GM23338 (cell line): ENCODE data around the gene GGN. TPM values are rescaled to one million over a fixed set of nuclear protein-coding genes. Genes with fewer than 3 reads are reported as not detected.

Source experiments
- ATAC-seq: fragments of 200-7000 bp; cut with Tn5 transposase; 3 replicates; pipeline ENCODE4 v1.9.1; 2020
- DNase-seq: peaks from one replicate; pipeline ENCODE4 v3.0.0-alpha.2; 2015; ENCODE audit warnings: low spot score
- H2AFZ ChIP-seq: fragments of 200-600 bp; sonication (generic); 2 replicates; pipeline ENCODE4 v1.8.0; 2016; ENCODE audit warnings: antibody characterized with exemption, mild to moderate bottlenecking, moderate library complexity
- H3F3A ChIP-seq: fragments of 200-600 bp; sonication (generic); replicated peaks from 2 replicates; pipeline ENCODE4 v1.8.0; 2017; ENCODE audit warnings: antibody characterized with exemption, mixed run types, low read depth
- H3K27ac ChIP-seq: fragments of 200-600 bp; sonication (generic); 2 replicates; pipeline ENCODE4 v1.6.1; 2016; ENCODE audit warnings: low read depth
- H3K27me3 ChIP-seq: fragments of 200-600 bp; sonication (generic); 2 replicates; pipeline ENCODE4 v1.8.0; 2016; ENCODE audit warnings: mild to moderate bottlenecking, mixed run types, moderate library complexity; ENCODE audit not compliant: insufficient read depth
- H3K36me3 ChIP-seq: fragments of 200-600 bp; sonication (generic); 2 replicates; pipeline ENCODE4 v1.8.0; 2016; ENCODE audit warnings: mild to moderate bottlenecking; ENCODE audit not compliant: insufficient read depth
- H3K4me1 ChIP-seq: fragments of 200-600 bp; sonication (generic); 2 replicates; pipeline ENCODE4 v1.8.0; 2016; ENCODE audit warnings: mild to moderate bottlenecking, moderate library complexity; ENCODE audit not compliant: insufficient read depth
- H3K4me2 ChIP-seq: fragments of 200-600 bp; sonication (generic); 2 replicates; pipeline ENCODE4 v1.7.1; 2017; ENCODE audit warnings: mixed run types
- H3K4me3 ChIP-seq: fragments of 200-600 bp; sonication (generic); 2 replicates; pipeline ENCODE4 v1.6.1; 2016; ENCODE audit warnings: mixed run types
- H3K79me2 ChIP-seq: fragments of 200-600 bp; sonication (generic); replicated peaks from 2 replicates; pipeline ENCODE4 v1.8.0; 2017; ENCODE audit warnings: mild to moderate bottlenecking; ENCODE audit not compliant: insufficient read depth
- H3K9me2 ChIP-seq: fragments of 200-600 bp; sonication (generic); 2 replicates; pipeline ENCODE4 v1.8.0; 2017; ENCODE audit not compliant: insufficient read depth
- H4K20me1 ChIP-seq: fragments of 200-600 bp; sonication (generic); replicated peaks from 2 replicates; pipeline ENCODE4 v1.8.0; 2017; ENCODE audit warnings: mild to moderate bottlenecking; ENCODE audit not compliant: insufficient read depth
- H3K27ac Mint-ChIP-seq: 2 replicates; pipeline ENCODE4 v1.8.0; 2020; ENCODE audit warnings: inconsistent platforms, mild to moderate bottlenecking, moderate library complexity, mixed read lengths
- H3K27me3 Mint-ChIP-seq: 3 replicates; pipeline ENCODE4 v1.8.0; 2022; ENCODE audit warnings: low read depth, mild to moderate bottlenecking, moderate library complexity, mixed read lengths, inconsistent platforms; ENCODE audit not compliant: insufficient read depth, poor library complexity
- H3K36me3 Mint-ChIP-seq: 3 replicates; pipeline ENCODE4 v1.8.0; 2021; ENCODE audit warnings: low read depth, mild to moderate bottlenecking, inconsistent platforms, moderate library complexity, mixed read lengths
- H3K4me1 Mint-ChIP-seq: 3 replicates; pipeline ENCODE4 v1.8.0; 2020; ENCODE audit warnings: mild to moderate bottlenecking, inconsistent platforms, mixed read lengths
- H3K4me3 Mint-ChIP-seq: 3 replicates; pipeline ENCODE4 v1.8.0; 2021; ENCODE audit warnings: moderate library complexity, mild to moderate bottlenecking, inconsistent platforms, mixed read lengths
- H3K9me3 Mint-ChIP-seq: 3 replicates; pipeline ENCODE4 v1.8.0; 2020; ENCODE audit warnings: moderate library complexity, mild to moderate bottlenecking, inconsistent platforms, mixed read lengths
- CREB1 ChIP-seq: fragments of 250-450 bp; sonication (Bioruptor Pico); IDR thresholded peaks from 2 replicates; pipeline ENCODE4 v1.5.0; 2020; ENCODE audit warnings: low read depth, mild to moderate bottlenecking, moderate library complexity
- CTCF ChIP-seq, 2 experiments: fragments of 200-600 bp in 1 of 2; sonication (generic) in 1 of 2; conservative IDR thresholded peaks; 2 replicates each; pipeline versions ENCODE4 v1.5.1 to v1.6.1; 2016 to 2017; ENCODE audit warnings: antibody characterized with exemption in 2 of 2, low read depth in 2 of 2, mild to moderate bottlenecking in 2 of 2, moderate library complexity in 1 of 2
- EZH2 ChIP-seq: fragments of 200-600 bp; sonication (generic); IDR thresholded peaks from one replicate; pipeline ENCODE4 v1.8.0; 2017; ENCODE audit warnings: antibody characterized with exemption, mild to moderate bottlenecking, low read depth; ENCODE audit not compliant: unreplicated experiment
- NANOG ChIP-seq: IDR thresholded peaks from 2 replicates; pipeline ENCODE4 v1.6.1; 2016; ENCODE audit warnings: antibody characterized with exemption, borderline replicate concordance
- REST ChIP-seq: IDR thresholded peaks from one replicate; pipeline ENCODE4 v1.6.1; 2018; ENCODE audit warnings: antibody characterized with exemption; ENCODE audit not compliant: unreplicated experiment
- ZNF114 ChIP-seq: fragments of 250-450 bp; sonication (Bioruptor Pico); IDR thresholded peaks from 2 replicates; pipeline ENCODE4 v1.5.0; 2020; ENCODE audit warnings: mild to moderate bottlenecking, moderate library complexity
- ZNF331 ChIP-seq: fragments of 250-450 bp; sonication (Bioruptor Pico); IDR thresholded peaks from 2 replicates; pipeline ENCODE4 v1.5.0; 2020; ENCODE audit warnings: low read depth, mild to moderate bottlenecking, moderate library complexity
- polyA plus RNA-seq: library from polyadenylated mRNA; unstranded; fragments of >200 nt; fragmentation: Nextera tagmentation; extraction: Ambion mirVana; gene quantifications from 2 replicates; pipeline ENCODE4 v1.2.1, GENCODE V29; 2016
- total RNA-seq: library from RNA; depleted of rRNA; stranded (reverse); fragments of >200 nt; shearing (Covaris generic); gene quantifications from 2 replicates; pipeline ENCODE4 v1.2.3, GENCODE V29; 2014
- TF ChIP-seq, protein P1 (sequence below): IDR thresholded peaks from 2 replicates; pipeline ENCODE4 v1.6.1; 2016; ENCODE audit warnings: antibody characterized with exemption

The GGN gene
- total and polyA plus RNA-seq, 2 experiments from 2014 or later: 0.14 to 1.5 TPM

DNA sequence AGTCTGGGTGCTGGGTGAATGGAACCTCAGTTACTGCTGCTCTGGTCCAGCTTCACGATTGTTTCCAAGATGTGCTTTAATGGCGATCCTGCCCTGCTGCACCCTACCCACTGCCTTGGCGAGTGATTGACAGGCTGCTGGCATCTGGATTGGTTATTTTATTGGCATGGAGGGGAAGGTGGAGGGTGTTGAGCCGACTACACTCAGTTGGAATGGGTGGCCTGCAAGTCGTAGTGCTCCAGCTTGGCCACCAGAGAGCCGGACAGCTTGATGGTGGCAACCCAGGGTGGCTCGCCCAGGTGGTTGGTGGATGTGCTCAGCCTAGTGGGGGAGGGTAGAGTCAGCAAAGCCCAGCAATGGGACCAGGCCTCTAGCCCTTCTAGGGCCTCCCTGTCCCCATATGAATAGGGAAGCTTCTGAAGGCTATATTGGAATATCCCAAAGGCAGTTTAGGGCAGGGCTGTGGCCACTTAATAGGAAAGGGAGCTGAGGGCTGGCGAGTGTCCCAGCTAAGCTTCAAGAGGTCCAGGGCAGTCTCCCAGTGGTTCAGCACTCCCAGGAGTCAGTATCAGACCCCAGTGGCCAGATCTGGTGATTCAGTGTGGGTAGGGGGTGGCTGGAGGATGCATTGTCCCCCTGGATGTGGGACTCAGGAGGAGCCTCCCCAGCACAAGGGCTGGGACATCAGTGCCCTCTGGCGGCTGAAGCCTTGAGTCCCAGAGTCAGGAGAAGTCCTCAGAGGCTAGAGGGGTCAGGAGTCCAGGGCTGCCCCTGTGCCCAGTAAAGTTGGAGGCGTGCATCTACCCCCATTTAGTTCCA lies 3.4 kb downstream of the GGN start:
- Mint-ChIP-seq H3K4me3 (peak overlapping the region; percentile 6; the same call in 2 of the 3 replicates), H3K27me3 (peaks cover 36% of the 10 kb centered on the region), H3K27ac (peak overlapping the region; percentile 62), H3K36me3 (peaks cover 42% of the 10 kb centered on the region), H3K4me1 (peaks cover 16% of the 10 kb centered on the region), H3K9me3 (no peaks in the 10 kb centered on the region; the same call in 2 of the 3 replicates)
- Histone ChIP-seq H4K20me1 (peaks cover 7% of the 10 kb centered on the region), H3F3A (peaks cover 15% of the 10 kb centered on the region), H3K36me3 (peaks cover 7% of the 10 kb centered on the region), H3K4me2 (peak overlapping the region; percentile 95), H3K79me2 (no peaks in the 10 kb centered on the region), H3K27ac (0 out of 2 replicates have a peak overlapping the region, but pooled peaks have one; percentile 76), H3K4me3 (no peak overlapping the region), H2AFZ (no peak overlapping the region), H3K9me2 (no peaks in the 10 kb centered on the region), H3K4me1 (peaks cover 3% of the 10 kb centered on the region), H3K27me3 (peaks cover 24% of the 10 kb centered on the region)
- ATAC-seq (peak; percentile 20), DNase-seq (peak; percentile 87)
- TF ChIP-seq ZNF114 (CRISPR knock-in tag) (no peak), CREB1 (no peak), CTCF (conservative IDR thresholded peaks at IDR 0.05; ENCODE audit: low read depth in 2 of 2) (peak; percentile 69 to 89)

DNA sequence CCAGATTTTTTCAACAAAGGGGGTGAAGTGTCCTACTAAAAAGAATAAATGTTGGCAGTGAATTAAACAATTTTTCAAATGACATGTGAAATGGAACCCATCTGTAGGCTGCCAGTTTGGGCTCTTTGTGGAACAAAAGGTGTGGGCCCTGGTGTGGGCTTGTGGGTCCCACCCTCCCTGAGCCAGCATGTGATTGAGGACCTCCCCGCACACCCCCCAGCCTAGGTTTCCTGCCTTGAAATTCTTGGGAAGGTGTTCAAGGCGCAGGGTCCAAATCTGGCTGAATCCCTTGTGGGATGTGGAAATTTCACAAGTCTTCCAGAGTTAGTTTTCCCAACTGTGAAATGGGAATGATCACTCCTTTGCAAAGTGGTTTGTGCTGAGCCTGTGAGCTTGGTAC lies 4.1 kb downstream of the GGN start:
- H4K20me1 ChIP-seq: peaks cover 8% of the 10 kb centered on the region
- Mint-ChIP-seq H3K4me3 (no peak overlapping the region), H3K27ac (no peak overlapping the region), H3K4me1 (peaks cover 16% of the 10 kb centered on the region), H3K36me3 (peaks cover 48% of the 10 kb centered on the region), H3K27me3 (peaks cover 33% of the 10 kb centered on the region), H3K9me3 (no peaks in the 10 kb centered on the region; the same call in 2 of the 3 replicates)
- no peak overlapping the region for H2AFZ ChIP-seq
- H3K9me2 ChIP-seq: no peaks in the 10 kb centered on the region
- peaks cover 11% of the 10 kb centered on the region for H3K36me3 ChIP-seq
- ATAC-seq (no peak), DNase-seq (no peak)
- peaks cover 3% of the 10 kb centered on the region for H3K4me1 ChIP-seq
- TF ChIP-seq ZNF331: no peak
- TF ChIP-seq, protein P1, sequence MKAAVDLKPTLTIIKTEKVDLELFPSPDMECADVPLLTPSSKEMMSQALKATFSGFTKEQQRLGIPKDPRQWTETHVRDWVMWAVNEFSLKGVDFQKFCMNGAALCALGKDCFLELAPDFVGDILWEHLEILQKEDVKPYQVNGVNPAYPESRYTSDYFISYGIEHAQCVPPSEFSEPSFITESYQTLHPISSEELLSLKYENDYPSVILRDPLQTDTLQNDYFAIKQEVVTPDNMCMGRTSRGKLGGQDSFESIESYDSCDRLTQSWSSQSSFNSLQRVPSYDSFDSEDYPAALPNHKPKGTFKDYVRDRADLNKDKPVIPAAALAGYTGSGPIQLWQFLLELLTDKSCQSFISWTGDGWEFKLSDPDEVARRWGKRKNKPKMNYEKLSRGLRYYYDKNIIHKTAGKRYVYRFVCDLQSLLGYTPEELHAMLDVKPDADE: no peak
- no peak for TF ChIP-seq EZH2
- no peak for TF ChIP-seq NANOG
- no peak for TF ChIP-seq CREB1
- no peak for TF ChIP-seq REST
- TF ChIP-seq ZNF114 (CRISPR knock-in tag): no peak
- H3K27ac ChIP-seq: no peak overlapping the region
- H3K79me2 ChIP-seq: no peaks in the 10 kb centered on the region
- H3K27me3 ChIP-seq: peaks cover 24% of the 10 kb centered on the region
- no peak overlapping the region for H3K4me2 ChIP-seq
- H3F3A ChIP-seq: peaks cover 15% of the 10 kb centered on the region
- no peak overlapping the region for H3K4me3 ChIP-seq
